IMR-90 (cell line): Measurements from ENCODE around the gene ZC3H7B. TPM values are rescaled to one million over a fixed set of nuclear protein-coding genes. Genes with fewer than 3 reads are reported as not detected.

ENCODE experiments used
- ATAC-seq: fragments of 200-7000 bp; cut with Tn5 transposase; 2 replicates; pipeline ENCODE4 v1.9.1; 2020; ENCODE audit warnings: low read depth, mild to moderate bottlenecking, moderate library complexity
- BruUV-seq: library from RNA; stranded (reverse); fragments of 400-500 nt; replicated peaks from 2 replicates; lab custom pipeline; 2021; lab: Mats Ljungman, UMichigan
- CTCF ChIA-PET: fragments of 300-600 bp; formaldehyde crosslinking; extraction: SDS; loops from one replicate; lab custom pipeline; 2021; ENCODE audit warnings: antibody characterized with exemption; lab: Yijun Ruan, JAX
- POLR2A ChIA-PET: fragments of 300-600 bp; sonication (Branson Sonifier 250); formaldehyde crosslinking; loops from one replicate; lab custom pipeline; 2022; ENCODE audit warnings: antibody characterized with exemption; ENCODE audit not compliant: unreplicated experiment; lab: Charles Lee
- DNase-seq: peaks from one replicate; pipeline ENCODE4 v3.0.0; 2013
- H2AFZ ChIP-seq: replicated peaks from 2 replicates; pipeline ENCODE3; 2013; ENCODE audit warnings: low read length, mild to moderate bottlenecking; ENCODE audit not compliant: poor library complexity
- H2AK5ac ChIP-seq: 2 replicates; pipeline ENCODE4 v1.6.1; 2013; ENCODE audit warnings: low read depth, low read length, inconsistent platforms
- H2AK9ac ChIP-seq: replicated peaks from 2 replicates; pipeline ENCODE3; 2013; ENCODE audit warnings: mild to moderate bottlenecking, low read depth, low read length, moderate library complexity; ENCODE audit not compliant: poor library complexity
- H2BK120ac ChIP-seq: 2 replicates; pipeline ENCODE4 v1.6.1; 2013; ENCODE audit warnings: low read depth, low read length, inconsistent platforms
- H2BK15ac ChIP-seq: 3 replicates; pipeline ENCODE4 v1.6.1; 2013; ENCODE audit warnings: low read depth, low read length, inconsistent platforms
- H2BK20ac ChIP-seq: 2 replicates; pipeline ENCODE4 v1.6.1; 2013; ENCODE audit warnings: low read depth, mild to moderate bottlenecking, inconsistent platforms, low read length, moderate library complexity
- H2BK5ac ChIP-seq: 2 replicates; pipeline ENCODE4 v1.6.1; 2013; ENCODE audit warnings: mild to moderate bottlenecking, low read depth, low read length, inconsistent platforms; ENCODE audit not compliant: poor library complexity, severe bottlenecking
- H3K14ac ChIP-seq: replicated peaks from 2 replicates; pipeline ENCODE4 v1.6.1; 2013; ENCODE audit warnings: low read depth, low read length, inconsistent platforms
- H3K18ac ChIP-seq: 2 replicates; pipeline ENCODE4 v1.6.1; 2013; ENCODE audit warnings: low read depth, low read length, control low read depth
- H3K23ac ChIP-seq: 2 replicates; pipeline ENCODE4 v1.6.1; 2013; ENCODE audit warnings: low read depth, low read length, inconsistent platforms
- H3K27ac ChIP-seq: 2 replicates; pipeline ENCODE4 v1.5.1; 2013; ENCODE audit warnings: mild to moderate bottlenecking, control low read depth, low read length; ENCODE audit not compliant: insufficient read depth
- H3K27me3 ChIP-seq: 2 replicates; pipeline ENCODE4 v1.6.1; 2013; ENCODE audit warnings: low read length; ENCODE audit not compliant: control insufficient read depth, insufficient read depth
- H3K36me3 ChIP-seq: 2 replicates; pipeline ENCODE4 v1.6.1; 2013; ENCODE audit warnings: low read length, mixed read lengths; ENCODE audit not compliant: control insufficient read depth, insufficient read depth
- H3K4ac ChIP-seq: 2 replicates; pipeline ENCODE4 v1.6.1; 2013; ENCODE audit warnings: low read depth, low read length, inconsistent platforms
- H3K4me1 ChIP-seq: 2 replicates; pipeline ENCODE4 v1.6.1; 2013; ENCODE audit warnings: low read length, mixed read lengths; ENCODE audit not compliant: control insufficient read depth, insufficient read depth
- H3K4me2 ChIP-seq: 2 replicates; pipeline ENCODE4 v1.6.1; 2013; ENCODE audit warnings: low read depth, mild to moderate bottlenecking, control low read depth, low read length, moderate library complexity
- H3K4me3 ChIP-seq: 2 replicates; pipeline ENCODE4 v1.5.1; 2013; ENCODE audit warnings: low read depth, mild to moderate bottlenecking, control low read depth, low read length, moderate library complexity; ENCODE audit not compliant: insufficient read depth
- H3K56ac ChIP-seq: 2 replicates; pipeline ENCODE4 v1.6.1; 2013; ENCODE audit warnings: low read length, inconsistent platforms; ENCODE audit not compliant: insufficient read depth; ENCODE audit errors: extremely low read depth
- H3K79me1 ChIP-seq, 2 experiments: 2 replicates each; pipeline ENCODE4 v1.6.1; 2013; ENCODE audit warnings: low read length in 2 of 2, inconsistent platforms in 1 of 2, low read depth in 1 of 2
- H3K9ac ChIP-seq: 2 replicates; pipeline ENCODE4 v1.6.1; 2013; ENCODE audit warnings: low read depth, low read length, control low read depth
- H3K9me1 ChIP-seq: 2 replicates; pipeline ENCODE4 v1.6.1; 2013; ENCODE audit warnings: low read length, inconsistent platforms; ENCODE audit not compliant: insufficient read depth
- H3K9me3 ChIP-seq: 2 replicates; pipeline ENCODE4 v1.6.1; 2013; ENCODE audit warnings: low read length; ENCODE audit not compliant: control insufficient read depth, insufficient read depth
- H4K20me1 ChIP-seq: 2 replicates; pipeline ENCODE4 v1.6.1; 2013; ENCODE audit warnings: low read length, inconsistent platforms; ENCODE audit not compliant: insufficient read depth
- H4K5ac ChIP-seq: 2 replicates; pipeline ENCODE4 v1.6.1; 2013; ENCODE audit warnings: mild to moderate bottlenecking, low read depth, low read length, control low read depth
- H4K8ac ChIP-seq, 2 experiments: 2 replicates each; pipeline ENCODE4 v1.6.1; 2013; ENCODE audit warnings: low read depth in 2 of 2, low read length in 2 of 2, control low read depth in 1 of 2, inconsistent platforms in 1 of 2
- H4K91ac ChIP-seq: 2 replicates; pipeline ENCODE4 v1.6.1; 2013; ENCODE audit warnings: low read depth, low read length, inconsistent platforms; ENCODE audit not compliant: insufficient read depth
- BHLHE40 ChIP-seq: fragments of 150-350 bp; IDR thresholded peaks from 2 replicates; pipeline ENCODE4 v1.6.1; 2016; ENCODE audit warnings: mild to moderate bottlenecking, low read depth, low read length
- CHD1 ChIP-seq: IDR thresholded peaks from 2 replicates; pipeline ENCODE4 v1.6.1; 2012; ENCODE audit warnings: low read depth, low read length, improper control_type of control experiment
- FOS ChIP-seq: fragments of 150-350 bp; IDR thresholded peaks from 2 replicates; pipeline ENCODE4 v1.6.1; 2016; ENCODE audit warnings: low read depth, low read length
- MAFK ChIP-seq: IDR thresholded peaks from 2 replicates; pipeline ENCODE4 v1.6.1; 2012; ENCODE audit warnings: low read depth, low read length, improper control_type of control experiment
- MAZ ChIP-seq: IDR thresholded peaks from 2 replicates; pipeline ENCODE4 v1.6.1; 2012; ENCODE audit warnings: low read depth, mild to moderate bottlenecking, low read length, improper control_type of control experiment, moderate library complexity, borderline replicate concordance
- MXI1 ChIP-seq: IDR thresholded peaks from 2 replicates; pipeline ENCODE4 v1.6.1; 2012; ENCODE audit warnings: low read depth, mild to moderate bottlenecking, low read length, moderate library complexity, borderline replicate concordance
- POLR2A ChIP-seq: IDR thresholded peaks from 2 replicates; pipeline ENCODE4 v1.6.1; 2012; ENCODE audit warnings: mild to moderate bottlenecking, low read depth, low read length
- RAD21 ChIP-seq: IDR thresholded peaks from 2 replicates; pipeline ENCODE4 v1.6.1; 2012; ENCODE audit warnings: low read length, improper control_type of control experiment
- RCOR1 ChIP-seq: IDR thresholded peaks from 2 replicates; pipeline ENCODE4 v1.6.1; 2012; ENCODE audit warnings: mild to moderate bottlenecking, low read length, improper control_type of control experiment; ENCODE audit not compliant: insufficient replicate concordance
- RFX5 ChIP-seq: IDR thresholded peaks from 2 replicates; pipeline ENCODE4 v1.8.0; 2012; ENCODE audit warnings: low read depth, mild to moderate bottlenecking, low read length, moderate library complexity
- SMC3 ChIP-seq: fragments of 150-350 bp; IDR thresholded peaks from 2 replicates; pipeline ENCODE4 v1.6.1; 2016; ENCODE audit warnings: low read depth, mild to moderate bottlenecking, antibody characterized with exemption, low read length, moderate library complexity
- WGBS, 2 experiments: methylation state at CpG; one replicate each; pipeline versions ENCODE4 v1.1.5 to v1.1.7; 2013; ENCODE audit warnings: missing lambda C conversion rate in 2 of 2; ENCODE audit not compliant: insufficient read length in 1 of 2; ENCODE audit errors: extremely low coverage in 2 of 2; 5-methylcytosine and 5-hydroxymethylcytosine counted together
- dilution Hi-C: fragments of 300-500 bp; cut with HindIII; formaldehyde crosslinking; loops from one replicate; pipeline ENCODE4 v1.14.3; 2018; ENCODE audit warnings: low sequenced_read_pairs; ENCODE audit not compliant: unreplicated experiment
- in situ Hi-C: fragments of 300-500 bp; cut with MboI; formaldehyde crosslinking; loops from 3 replicates; pipeline ENCODE4 v1.14.3; 2019; ENCODE audit warnings: low sequenced_read_pairs, inconsistent platforms, mixed read lengths
- intact Hi-C: fragments of 100-400 bp; cut with micrococcal nuclease; formaldehyde crosslinking; loops from 2 replicates; pipeline ENCODE4 v1.10.0; 2022
- polyA plus RNA-seq, 3 experiments: library from polyadenylated mRNA; depleted of rRNA; stranded (reverse); fragments of >200 nt; gene quantifications; 2 replicates each; pipeline ENCODE4 v1.2.3, GENCODE V29; 2012; ENCODE audit warnings: low replicate concordance in 1 of 3
- total RNA-seq: library from RNA; depleted of rRNA; stranded (reverse); fragments of >200 nt; gene quantifications from 2 replicates; pipeline ENCODE4 v1.2.3, GENCODE V29; 2012
- TF ChIP-seq, protein P1 (sequence below): conservative IDR thresholded peaks from 2 replicates; pipeline ENCODE4 v1.5.1; 2012; ENCODE audit warnings: mild to moderate bottlenecking, low read depth, low read length, improper control_type of control experiment

The ZC3H7B gene
- total and polyA plus RNA-seq, 2 of the 4 experiments (the other 2 are of a cell fraction): 37.6 to 72.3 TPM

- H3K27ac ChIP-seq: no peak overlapping the region
- H4K20me1 ChIP-seq: peaks cover 36% of the 10 kb centered on the region
- intact Hi-C loops (no loop called here), in situ Hi-C loops (no loop called here), dilution Hi-C loops (no loop called here)
- H2BK20ac ChIP-seq: 0 out of 2 replicates have a peak overlapping the region, but pooled peaks have one; percentile 21
- no CpG with 5 or more reads among the region's 2 CpGs for WGBS, 2 experiments
- H2AK9ac ChIP-seq: peak overlapping the region; percentile 44
- H3K27me3 ChIP-seq: no peaks in the 10 kb centered on the region
- H2AK5ac ChIP-seq: no peak overlapping the region
- no peaks in the 10 kb centered on the region for H3K9me3 ChIP-seq
- peak overlapping the region; percentile 15; the same call in 1 of the 2 replicates for H3K14ac ChIP-seq
- H3K36me3 ChIP-seq: peaks cover 77% of the 10 kb centered on the region
- 0 out of 2 replicates have a peak overlapping the region, but pooled peaks have one; percentile 24 for H3K4ac ChIP-seq
- no peak overlapping the region for H4K8ac ChIP-seq
- BruUV-seq: no TSS peak
- H3K18ac ChIP-seq: no peak overlapping the region
- no peaks in the 10 kb centered on the region for H3K4me1 ChIP-seq
- no peak overlapping the region for H3K4me2 ChIP-seq
- ChIA-PET POLR2A (no interaction called here), CTCF (no interaction called here)
- H3K23ac ChIP-seq: no peak overlapping the region
- H3K79me1 ChIP-seq: peaks cover 46 to 84% of the 10 kb centered on the region in 2 experiments
- H4K5ac ChIP-seq: no peak overlapping the region
- no peak overlapping the region for H3K56ac ChIP-seq
- no peak overlapping the region for H3K9ac ChIP-seq
- peak; percentile 61 for ATAC-seq
- H2BK5ac ChIP-seq: peak overlapping the region; percentile 4
- H3K4me3 ChIP-seq: no peak overlapping the region
- H4K91ac ChIP-seq: peak overlapping the region; percentile 0; the same call in 1 of the 2 replicates
- DNase-seq: peak; percentile 28
- H2BK15ac ChIP-seq: no peak overlapping the region
- H2BK120ac ChIP-seq: no peak overlapping the region
- TF ChIP-seq, protein P1, sequence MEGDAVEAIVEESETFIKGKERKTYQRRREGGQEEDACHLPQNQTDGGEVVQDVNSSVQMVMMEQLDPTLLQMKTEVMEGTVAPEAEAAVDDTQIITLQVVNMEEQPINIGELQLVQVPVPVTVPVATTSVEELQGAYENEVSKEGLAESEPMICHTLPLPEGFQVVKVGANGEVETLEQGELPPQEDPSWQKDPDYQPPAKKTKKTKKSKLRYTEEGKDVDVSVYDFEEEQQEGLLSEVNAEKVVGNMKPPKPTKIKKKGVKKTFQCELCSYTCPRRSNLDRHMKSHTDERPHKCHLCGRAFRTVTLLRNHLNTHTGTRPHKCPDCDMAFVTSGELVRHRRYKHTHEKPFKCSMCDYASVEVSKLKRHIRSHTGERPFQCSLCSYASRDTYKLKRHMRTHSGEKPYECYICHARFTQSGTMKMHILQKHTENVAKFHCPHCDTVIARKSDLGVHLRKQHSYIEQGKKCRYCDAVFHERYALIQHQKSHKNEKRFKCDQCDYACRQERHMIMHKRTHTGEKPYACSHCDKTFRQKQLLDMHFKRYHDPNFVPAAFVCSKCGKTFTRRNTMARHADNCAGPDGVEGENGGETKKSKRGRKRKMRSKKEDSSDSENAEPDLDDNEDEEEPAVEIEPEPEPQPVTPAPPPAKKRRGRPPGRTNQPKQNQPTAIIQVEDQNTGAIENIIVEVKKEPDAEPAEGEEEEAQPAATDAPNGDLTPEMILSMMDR: no peak
- TF ChIP-seq MAZ (no peak), FOS (no peak), SMC3 (no peak), RCOR1 (no peak), BHLHE40 (no peak), RAD21 (no peak), CHD1 (no peak), RFX5 (no peak), MAFK (no peak), POLR2A (no peak), MXI1 (no peak)
- peaks cover 23% of the 10 kb centered on the region for H3K9me1 ChIP-seq
- H2AFZ ChIP-seq: peak overlapping the region; percentile 41
Measured at GRCh38 chr22:41263704-41264103, 37.6 kb upstream of the ZC3H7B start.
